Measurements from ENCODE around the gene ADAMTS7. TPM values are rescaled to one million over a fixed set of nuclear protein-coding genes. Genes with fewer than 3 reads are reported as not detected.
"Not testable (repeated sequence)": the region's sequence is repeated elsewhere in the genome, so short reads cannot be mapped to it uniquely, and the experiment has no call there.

The ADAMTS7 gene
- total RNA-seq, 4 donors from 2014 or later, result 10.7 to 26.4 (median 18.5) TPM

GRCh38 chr15:78791357-78791756, 19.9 kb downstream of the ADAMTS7 start:
- TF ChIP-seq CTCF (IDR thresholded peaks at IDR 0.05) (no peak), POLR2A (IDR thresholded peaks at IDR 0.05) (no peak), EP300 (IDR thresholded peaks at IDR 0.05) (no peak)
- Histone ChIP-seq H3K36me3 (peaks cover 0 to 67% (median 0%) of the 10 kb centered on the region in 3 donors), H3K9me3 (no peaks in the 10 kb centered on the region), H3K4me3 (no peak overlapping the region), H3K27ac (no peak overlapping the region), H3K4me1 (no peaks in the 10 kb centered on the region), H3K27me3 (no peaks in the 10 kb centered on the region)
- no peak for DNase-seq (ENCODE audit: low spot score in 2 of 2)
- WGBS, 2 donors, result 81 to 91% methylated on average over 4 of the region's 4 CpGs

GRCh38 chr15:78790027-78790426, 21.2 kb downstream of the ADAMTS7 start:
- Histone ChIP-seq H3K27ac (no peak overlapping the region), H3K4me3 (no peak overlapping the region), H3K36me3 (peaks cover 0 to 66% (median 0%) of the 10 kb centered on the region in 3 donors), H3K9me3 (peaks cover 0 to 1% (median 0%) of the 10 kb centered on the region in 4 donors), H3K27me3 (no peaks in the 10 kb centered on the region), H3K4me1 (no peaks in the 10 kb centered on the region)
- TF ChIP-seq EP300 (IDR thresholded peaks at IDR 0.05), result no peak
- no peak for TF ChIP-seq POLR2A (IDR thresholded peaks at IDR 0.05)
- no peak for TF ChIP-seq CTCF (IDR thresholded peaks at IDR 0.05)
- WGBS, 2 donors, result 55 to 73% methylated on average over 4 of the region's 4 CpGs
- DNase-seq (ENCODE audit: low spot score in 2 of 2), result no peak

- Histone ChIP-seq H3K4me1 (no peaks in the 10 kb centered on the region), H3K27ac (no peak overlapping the region), H3K9me3 (peaks cover 0 to 5% (median 0%) of the 10 kb centered on the region in 4 donors), H3K27me3 (no peaks in the 10 kb centered on the region), H3K4me3 (no peak overlapping the region), H3K36me3 (peaks cover 0 to 66% (median 0%) of the 10 kb centered on the region in 3 donors)
- DNase-seq (ENCODE audit: low spot score in 2 of 2), result no peak
- no peak for TF ChIP-seq CTCF (IDR thresholded peaks at IDR 0.05)
- no peak for TF ChIP-seq POLR2A (IDR thresholded peaks at IDR 0.05)
- no peak for TF ChIP-seq EP300 (IDR thresholded peaks at IDR 0.05)
- 90 to 98% methylated on average over 5 to 14 of the region's 17 CpGs for WGBS, 2 donors
These were observed 21.6 kb downstream of the ADAMTS7 start for GRCh38 chr15:78789615-78790014.

GRCh38 chr15:78788016-78788660, 23.1 kb downstream of the ADAMTS7 start:
- WGBS, 2 donors, result 92 to 97% methylated on average over 12 to 14 of the region's 14 CpGs
- Histone ChIP-seq H3K36me3 (peaks cover 0 to 67% (median 0%) of the 10 kb centered on the region in 3 donors), H3K27me3 (no peaks in the 10 kb centered on the region), H3K9me3 (peaks cover 0 to 7% (median 0%) of the 10 kb centered on the region in 4 donors), H3K27ac (no peak overlapping the region), H3K4me1 (no peaks in the 10 kb centered on the region), H3K4me3 (no peak overlapping the region)
- DNase-seq (ENCODE audit: low spot score in 2 of 2), result no peak
- no peak for TF ChIP-seq CTCF (IDR thresholded peaks at IDR 0.05)
- TF ChIP-seq POLR2A (IDR thresholded peaks at IDR 0.05), result no peak
- TF ChIP-seq EP300 (IDR thresholded peaks at IDR 0.05), result no peak

GRCh38 chr15:78782402-78782801, 28.9 kb downstream of the ADAMTS7 start:
- not testable (repeated sequence) for H3K4me1 ChIP-seq
- WGBS, 2 donors, result 100% methylated on average over 1 of the region's 2 CpGs

GRCh38 chr15:78781381-78781780, 29.9 kb downstream of the ADAMTS7 start:
- not testable (repeated sequence) for H3K27me3 ChIP-seq; H3K4me1 ChIP-seq; H3K4me3 ChIP-seq; H3K9me3 ChIP-seq; H3K27ac ChIP-seq; DNase-seq (ENCODE audit: low spot score in 2 of 2)
- peaks cover 0 to 23% (median 0%) of the 10 kb centered on the region in 3 donors for H3K36me3 ChIP-seq
- WGBS, 2 donors, result 33 to 43% methylated on average over 4 of the region's 4 CpGs

More at GRCh38 chr15:78782402-78782801, 28.9 kb downstream of the ADAMTS7 start:
- H3K27ac ChIP-seq; H3K27me3 ChIP-seq; H3K4me3 ChIP-seq; DNase-seq (ENCODE audit: low spot score in 2 of 2); H3K9me3 ChIP-seq: not testable (repeated sequence)
- peaks cover 0 to 30% (median 0%) of the 10 kb centered on the region in 3 donors for H3K36me3 ChIP-seq

GRCh38 chr15:78779975-78780374, 31.3 kb downstream of the ADAMTS7 start:
- peaks cover 0 to 10% (median 0%) of the 10 kb centered on the region in 3 donors for H3K36me3 ChIP-seq
- not testable (repeated sequence) for DNase-seq (ENCODE audit: low spot score in 2 of 2); H3K27ac ChIP-seq; H3K9me3 ChIP-seq; H3K4me3 ChIP-seq; H3K27me3 ChIP-seq; H3K4me1 ChIP-seq
- no CpG with 5 or more reads among the region's 9 CpGs for WGBS, 2 donors

- H3K36me3 ChIP-seq; DNase-seq (ENCODE audit: low spot score in 2 of 2); H3K9me3 ChIP-seq; H3K27me3 ChIP-seq; H3K27ac ChIP-seq; H3K4me3 ChIP-seq; H3K4me1 ChIP-seq: not testable (repeated sequence)
- WGBS, 2 donors, result 71 to 73% methylated on average over 8 to 11 of the region's 11 CpGs
These were observed 32.0 kb downstream of the ADAMTS7 start for GRCh38 chr15:78779176-78779785.
